PFSK-1 (cell line): Measurements from ENCODE around the gene CD4.

Experiments
- POLR2AphosphoS5 ChIP-seq: IDR thresholded peaks from 2 replicates; pipeline ENCODE4 v1.6.1; 2012; ENCODE audit warnings: low read depth, mild to moderate bottlenecking, control low read depth, low read length, moderate library complexity
- REST ChIP-seq, 2 experiments: IDR thresholded peaks; 2 replicates each; pipeline versions ENCODE4 v1.6.1 to v1.8.0; 2011 to 2012; ENCODE audit warnings: low read depth in 2 of 2, low read length in 2 of 2, control low read depth in 1 of 2, inconsistent platforms in 1 of 2, mild to moderate bottlenecking in 1 of 2, moderate library complexity in 1 of 2; ENCODE audit not compliant: insufficient read depth in 1 of 2
- SIN3A ChIP-seq: IDR thresholded peaks from 2 replicates; pipeline ENCODE4 v1.6.1; 2012; ENCODE audit warnings: mild to moderate bottlenecking, low read length, moderate library complexity, borderline replicate concordance; ENCODE audit not compliant: insufficient read depth

GRCh38 chr12:6818222-6818621 lies 28.9 kb downstream of the CD4 start:
- TF ChIP-seq REST (IDR thresholded peaks at IDR 0.05; ENCODE audit: insufficient read depth in 1 of 2, low read depth in 2 of 2, low read length in 2 of 2) = no peak
- no peak for TF ChIP-seq POLR2AphosphoS5
- no peak for TF ChIP-seq SIN3A
